ENCODE data around the gene HABP4.
A peak's percentile ranks its signal among the peaks of the same experiment; 100 is the strongest.

HABP4 gene

GRCh38 chr9:96436456-96437126 is 13.4 kb upstream of the HABP4 start:
- DNase-seq: no peak

GRCh38 chr9:96437454-96437853 is 12.5 kb upstream of the HABP4 start:
- no peak for DNase-seq

GRCh38 chr9:96440671-96441199 is 9.2 kb upstream of the HABP4 start:
- DNase-seq: no peak

GRCh38 chr9:96441798-96442445 is 8.0 kb upstream of the HABP4 start:
- DNase-seq: no peak

- DNase-seq: no peak
These were observed 7.5 kb upstream of the HABP4 start for GRCh38 chr9:96442491-96442890.

GRCh38 chr9:96447406-96447805 is 2.6 kb upstream of the HABP4 start:
- no peak for DNase-seq

GRCh38 chr9:96448546-96449170 is 1.3 kb upstream of the HABP4 start:
- DNase-seq: no peak

GRCh38 chr9:96449523-96449844 is 485 bp upstream of the HABP4 start:
- no peak for DNase-seq

GRCh38 chr9:96450613-96451528 is 902 bp downstream of the HABP4 start:
- DNase-seq: peak; percentile 52

GRCh38 chr9:96453625-96454024 is 3.7 kb downstream of the HABP4 start:
- peak; percentile 45 for DNase-seq

GRCh38 chr9:96457266-96457665 is 7.3 kb downstream of the HABP4 start:
- DNase-seq: no peak

GRCh38 chr9:96458226-96458625 is 8.3 kb downstream of the HABP4 start:
- no peak for DNase-seq

- no peak for DNase-seq
These were observed 9.5 kb downstream of the HABP4 start for GRCh38 chr9:96459268-96460007.

GRCh38 chr9:96460470-96460869 is 10.5 kb downstream of the HABP4 start:
- no peak for DNase-seq

- no peak for DNase-seq
These were observed 10.9 kb downstream of the HABP4 start for GRCh38 chr9:96460882-96461281.

GRCh38 chr9:96461336-96461735 is 11.4 kb downstream of the HABP4 start:
- DNase-seq: no peak

GRCh38 chr9:96462541-96462940 is 12.6 kb downstream of the HABP4 start:
- no peak for DNase-seq

- DNase-seq: no peak
These were observed 14.5 kb downstream of the HABP4 start for GRCh38 chr9:96464426-96464825.

- DNase-seq: no peak
These were observed 17.8 kb downstream of the HABP4 start for GRCh38 chr9:96467784-96468183.

- no peak for DNase-seq
These were observed 26.0 kb downstream of the HABP4 start for GRCh38 chr9:96476013-96476412.

GRCh38 chr9:96476591-96476990 is 26.6 kb downstream of the HABP4 start:
- no peak for DNase-seq

- no peak for DNase-seq
These were observed 28.9 kb downstream of the HABP4 start for GRCh38 chr9:96478829-96479371.
